Astrocyte (in vitro differentiated cells and primary cell): ENCODE data around the gene LRRK2.

Experiments used
- CTCF ChIP-seq: IDR thresholded peaks from 2 replicates; pipeline ENCODE4 v1.5.1; 2011; ENCODE audit warnings: low read depth, mild to moderate bottlenecking, inconsistent platforms, low read length, moderate library complexity; ENCODE audit not compliant: insufficient read depth
- EZH2 ChIP-seq: IDR thresholded peaks from 2 replicates; pipeline ENCODE4 v1.6.1; 2012; ENCODE audit warnings: mild to moderate bottlenecking, low read length, inconsistent platforms; ENCODE audit not compliant: insufficient read depth

GRCh38 chr12:40185303-40185693 lies 39.5 kb upstream of the LRRK2 start:
- no peak for TF ChIP-seq CTCF
- no peak for TF ChIP-seq EZH2
